K562 (cell line): ENCODE results near the gene HPSE2.

Experiments used
- KAT8 ChIP-seq: fragments of 450-650 bp; IDR thresholded peaks from 2 replicates; pipeline ENCODE4 v1.6.1; 2016; ENCODE audit warnings: low read depth, mild to moderate bottlenecking
- NR1H2 ChIP-seq: sonication (generic); formaldehyde crosslinking; IDR thresholded peaks from 2 replicates; pipeline ENCODE4 v1.4.0; 2020; ENCODE audit warnings: mild to moderate bottlenecking, missing genetic modification reagents
- ZBTB1 ChIP-seq: sonication (generic); formaldehyde crosslinking; IDR thresholded peaks from 2 replicates; pipeline ENCODE4 v1.8.1; 2023; ENCODE audit warnings: missing genetic modification reagents, low read depth, mild to moderate bottlenecking, borderline replicate concordance
- TF ChIP-seq, protein P1 (sequence below), 3 experiments: IDR thresholded peaks in 2 of 3; conservative IDR thresholded peaks in 1 of 3; 2 replicates each; pipeline ENCODE4 v1.5.1; 2011 to 2012; ENCODE audit warnings: low read length in 3 of 3, mild to moderate bottlenecking in 3 of 3, control low read depth in 2 of 3, improper control_type of control experiment in 1 of 3, inconsistent platforms in 1 of 3, low read depth in 1 of 3, mixed read lengths in 1 of 3, moderate library complexity in 1 of 3; ENCODE audit not compliant: insufficient read depth in 2 of 3

DNA sequence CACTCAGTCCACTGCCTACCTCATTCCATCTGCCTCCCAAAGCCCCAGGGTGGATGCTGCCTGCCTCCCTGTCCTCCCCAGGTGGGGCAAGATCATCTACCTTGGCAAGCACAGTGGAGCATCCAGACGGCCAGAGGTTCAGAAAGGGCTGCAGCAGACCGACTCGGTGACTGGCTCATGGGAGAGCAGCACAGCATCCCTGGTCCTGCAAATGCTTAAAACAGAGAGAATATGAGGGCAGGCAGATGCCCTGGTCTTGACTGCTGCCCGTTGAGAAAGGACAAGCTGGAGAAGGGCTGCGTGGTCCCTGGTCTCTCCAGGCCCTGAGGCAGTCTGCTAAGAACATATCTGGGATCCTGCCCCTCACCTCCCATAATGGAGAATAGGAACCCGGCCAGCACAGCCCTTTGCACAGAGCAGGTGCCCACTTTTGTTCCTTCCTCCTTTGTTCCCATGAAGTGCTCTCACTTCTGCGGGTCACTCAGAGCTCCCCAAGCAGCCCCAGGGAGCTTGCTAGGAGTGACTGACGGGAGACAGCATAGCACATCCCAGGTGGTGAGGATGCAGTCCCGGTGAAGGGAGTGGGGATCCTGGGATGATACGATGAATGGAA lies 790.3 kb downstream of the HPSE2 start:
- TF ChIP-seq, protein P1, sequence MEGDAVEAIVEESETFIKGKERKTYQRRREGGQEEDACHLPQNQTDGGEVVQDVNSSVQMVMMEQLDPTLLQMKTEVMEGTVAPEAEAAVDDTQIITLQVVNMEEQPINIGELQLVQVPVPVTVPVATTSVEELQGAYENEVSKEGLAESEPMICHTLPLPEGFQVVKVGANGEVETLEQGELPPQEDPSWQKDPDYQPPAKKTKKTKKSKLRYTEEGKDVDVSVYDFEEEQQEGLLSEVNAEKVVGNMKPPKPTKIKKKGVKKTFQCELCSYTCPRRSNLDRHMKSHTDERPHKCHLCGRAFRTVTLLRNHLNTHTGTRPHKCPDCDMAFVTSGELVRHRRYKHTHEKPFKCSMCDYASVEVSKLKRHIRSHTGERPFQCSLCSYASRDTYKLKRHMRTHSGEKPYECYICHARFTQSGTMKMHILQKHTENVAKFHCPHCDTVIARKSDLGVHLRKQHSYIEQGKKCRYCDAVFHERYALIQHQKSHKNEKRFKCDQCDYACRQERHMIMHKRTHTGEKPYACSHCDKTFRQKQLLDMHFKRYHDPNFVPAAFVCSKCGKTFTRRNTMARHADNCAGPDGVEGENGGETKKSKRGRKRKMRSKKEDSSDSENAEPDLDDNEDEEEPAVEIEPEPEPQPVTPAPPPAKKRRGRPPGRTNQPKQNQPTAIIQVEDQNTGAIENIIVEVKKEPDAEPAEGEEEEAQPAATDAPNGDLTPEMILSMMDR (IDR thresholded peaks at IDR 0.05 in 2 of 3, conservative IDR thresholded peaks at IDR 0.05 in 1 of 3; ENCODE audit: insufficient read depth in 2 of 3, low read depth in 1 of 3, low read length in 3 of 3): no peak
- TF ChIP-seq ZBTB1 (CRISPR knock-in tag) (no peak), NR1H2 (no peak), KAT8 (no peak)
